GM03348 (cell line): ENCODE data around the gene ZNF439.
A peak's percentile ranks its signal among the peaks of the same experiment; 100 is the strongest.
"Not testable (repeated sequence)": the region's sequence is repeated elsewhere in the genome, so short reads cannot be mapped to it uniquely, and the experiment has no call there.

Source experiments
- DNase-seq: peaks from one replicate; pipeline ENCODE4 v3.0.0; 2012; ENCODE audit warnings: low spot score

Gene ZNF439

DNA sequence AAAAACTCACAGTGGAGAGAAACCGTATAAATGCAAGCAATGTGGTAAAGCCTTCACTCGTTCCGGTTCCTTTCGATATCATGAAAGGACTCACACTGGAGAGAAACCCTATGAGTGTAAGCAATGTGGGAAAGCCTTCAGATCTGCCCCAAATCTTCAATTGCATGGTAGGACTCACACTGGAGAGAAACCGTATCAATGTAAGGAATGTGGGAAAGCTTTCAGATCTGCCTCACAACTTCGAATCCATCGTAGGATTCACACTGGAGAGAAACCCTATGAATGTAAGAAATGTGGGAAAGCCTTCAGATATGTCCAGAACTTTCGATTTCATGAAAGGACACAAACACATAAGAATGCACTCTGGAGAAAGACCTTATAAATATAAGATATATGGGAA is 19.7 kb downstream of the ZNF439 start:
- DNase-seq: no peak

DNA sequence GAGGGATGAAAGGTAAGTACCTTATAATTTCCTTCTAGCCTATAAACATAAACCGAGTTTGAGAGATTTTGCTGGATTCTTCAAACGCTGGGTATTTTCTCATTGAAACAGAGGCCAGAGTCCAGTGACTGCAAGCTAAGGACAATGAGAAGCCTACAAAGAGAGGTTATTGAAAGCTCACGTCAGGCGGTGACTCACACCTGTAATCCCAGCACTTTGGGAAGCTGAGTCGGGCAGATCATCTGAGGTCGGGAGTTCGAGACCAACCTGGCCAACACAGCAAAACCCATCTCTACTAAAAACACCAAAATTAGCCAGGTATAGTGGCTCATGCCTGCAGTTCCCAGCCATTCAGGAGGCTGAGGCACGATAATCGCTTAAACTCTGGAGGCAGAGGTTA is 24.1 kb downstream of the ZNF439 start:
- DNase-seq: no peak

DNA sequence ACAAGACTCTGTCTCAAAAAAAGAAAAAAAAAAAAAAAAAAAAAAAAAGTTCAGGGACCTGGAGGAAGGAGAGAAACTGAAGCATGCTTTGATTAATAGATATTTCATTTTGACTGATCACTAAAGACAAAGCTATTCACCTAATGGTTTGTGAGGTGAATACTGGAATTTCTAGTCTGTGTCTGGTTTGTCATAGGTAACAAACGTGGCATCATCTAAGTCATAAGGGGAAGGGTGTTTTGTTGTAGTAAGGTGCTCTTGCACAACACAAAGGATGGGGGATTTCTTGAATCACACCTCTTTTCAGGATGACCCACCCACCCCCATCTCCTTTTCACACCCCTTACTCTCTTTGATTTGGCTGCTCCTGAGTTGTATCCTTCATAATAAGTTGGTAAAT is 25.2 kb downstream of the ZNF439 start:
- no peak for DNase-seq

DNA sequence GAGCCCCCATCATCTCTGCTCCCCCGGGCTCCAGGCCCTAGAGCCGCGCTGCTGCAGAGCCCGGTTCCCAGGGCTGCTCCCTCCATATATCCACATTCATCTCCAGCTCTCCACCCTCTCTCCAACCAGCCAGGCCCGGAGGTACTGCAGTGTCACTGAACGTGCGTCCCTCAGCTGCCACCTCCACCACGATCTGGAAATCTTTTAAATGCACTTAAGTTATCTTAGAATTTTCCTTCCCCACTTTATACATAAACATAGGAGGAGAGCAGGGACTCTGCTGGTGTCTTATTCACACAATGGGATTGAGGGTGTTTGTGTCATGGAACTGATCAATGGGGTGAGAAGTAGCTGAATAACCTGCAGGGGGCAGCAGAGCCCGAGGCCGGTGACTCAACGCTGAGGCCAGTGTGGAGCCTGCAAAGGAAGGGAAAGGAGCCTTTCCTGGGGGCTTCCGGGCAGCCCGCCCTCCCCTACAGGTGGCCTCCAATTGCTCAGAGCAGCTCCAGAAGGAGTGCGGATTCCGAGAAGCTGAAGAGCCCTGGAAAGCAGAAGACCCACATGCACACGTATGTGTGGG is 31.3 kb downstream of the ZNF439 start:
- DNase-seq: peak; percentile 9

DNA sequence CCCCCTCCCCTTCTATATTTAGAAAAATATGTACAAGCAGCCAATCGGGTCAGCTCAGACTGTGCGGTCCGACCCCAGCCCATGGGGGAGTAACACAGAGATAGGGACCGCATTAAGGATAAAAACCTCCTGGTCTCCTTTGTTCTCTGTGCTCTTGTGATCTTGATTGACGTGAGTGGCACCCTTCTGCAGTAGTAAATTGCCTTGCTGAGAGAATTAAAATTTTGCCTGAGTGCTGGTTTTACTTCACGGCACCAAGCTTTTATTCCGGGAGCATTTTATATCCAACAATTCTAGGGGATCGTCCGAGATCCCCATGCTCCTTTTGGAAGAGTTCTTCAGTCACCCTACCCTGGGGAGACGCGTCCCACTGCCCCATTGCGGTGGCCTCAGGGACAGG is 32.1 kb downstream of the ZNF439 start:
- DNase-seq: no peak

DNA sequence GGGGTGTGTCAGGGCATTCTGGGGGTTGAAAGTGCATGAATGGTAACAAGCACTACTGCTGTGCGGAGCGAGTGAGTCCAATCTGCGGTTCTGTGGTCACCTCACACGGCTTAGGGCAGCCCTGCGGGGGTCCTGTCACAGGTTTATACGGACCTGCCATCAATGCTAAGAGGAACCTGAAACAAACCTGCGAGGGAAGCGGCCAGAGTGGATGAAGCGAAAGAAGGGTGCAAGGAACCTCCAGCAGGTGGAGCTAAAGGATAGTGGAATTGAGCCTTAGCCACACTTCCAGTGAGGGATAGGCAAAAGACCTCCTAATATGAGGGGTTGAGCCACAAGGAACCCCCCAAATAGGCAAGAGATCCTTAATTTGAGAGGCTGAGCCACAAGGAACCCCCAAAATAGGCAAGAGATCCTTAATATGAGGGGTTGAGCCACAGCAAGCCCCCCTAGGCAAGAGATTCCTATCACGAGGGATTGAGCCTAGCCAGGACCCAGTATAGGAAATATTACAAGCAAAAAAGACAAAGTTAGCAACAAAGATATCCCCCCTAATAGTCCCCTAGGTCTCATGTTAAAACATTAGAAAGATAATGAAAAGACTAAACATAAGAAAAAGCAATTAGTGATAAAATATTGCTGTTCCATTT is 32.8 kb downstream of the ZNF439 start:
- DNase-seq: peak; percentile 83

DNA sequence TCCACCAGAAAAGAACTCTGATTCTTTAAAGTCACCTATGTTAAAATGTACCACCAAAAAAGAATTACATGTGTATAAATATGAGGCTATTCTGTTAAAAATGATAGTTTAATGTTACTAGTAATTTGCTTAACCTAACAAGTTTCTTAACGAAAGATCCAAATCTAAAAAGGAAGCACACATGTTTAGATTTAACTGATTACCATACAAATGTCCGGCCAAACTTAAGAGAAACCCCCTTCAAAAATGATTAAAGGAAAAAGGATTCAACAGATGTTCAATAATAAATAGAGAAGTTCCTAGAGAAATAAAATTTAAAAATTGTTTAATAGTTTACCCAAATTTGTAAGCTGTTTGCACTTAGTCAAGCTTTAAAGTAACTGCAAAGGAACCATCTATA is 34.1 kb downstream of the ZNF439 start:
- no peak for DNase-seq

DNA sequence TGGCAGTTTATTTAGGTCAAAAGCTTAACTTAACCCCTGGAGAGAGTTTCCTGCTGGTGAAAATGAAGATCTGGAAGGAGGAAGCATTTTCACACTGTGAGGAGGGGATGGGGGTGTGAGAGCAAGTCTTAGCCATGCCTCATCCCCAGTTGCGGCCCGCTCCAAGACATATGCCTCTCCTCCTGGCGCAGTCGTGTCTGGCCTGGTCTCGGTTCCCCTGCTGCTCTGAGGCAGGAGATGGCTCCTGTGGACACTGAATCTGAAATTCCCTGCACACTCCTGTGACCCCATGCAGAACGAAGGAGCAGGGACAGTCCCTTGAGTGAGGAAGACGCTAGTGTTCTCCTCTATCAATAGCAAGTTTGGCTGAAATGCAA is 38.7 kb downstream of the ZNF439 start:
- peak; percentile 27 for DNase-seq

DNA sequence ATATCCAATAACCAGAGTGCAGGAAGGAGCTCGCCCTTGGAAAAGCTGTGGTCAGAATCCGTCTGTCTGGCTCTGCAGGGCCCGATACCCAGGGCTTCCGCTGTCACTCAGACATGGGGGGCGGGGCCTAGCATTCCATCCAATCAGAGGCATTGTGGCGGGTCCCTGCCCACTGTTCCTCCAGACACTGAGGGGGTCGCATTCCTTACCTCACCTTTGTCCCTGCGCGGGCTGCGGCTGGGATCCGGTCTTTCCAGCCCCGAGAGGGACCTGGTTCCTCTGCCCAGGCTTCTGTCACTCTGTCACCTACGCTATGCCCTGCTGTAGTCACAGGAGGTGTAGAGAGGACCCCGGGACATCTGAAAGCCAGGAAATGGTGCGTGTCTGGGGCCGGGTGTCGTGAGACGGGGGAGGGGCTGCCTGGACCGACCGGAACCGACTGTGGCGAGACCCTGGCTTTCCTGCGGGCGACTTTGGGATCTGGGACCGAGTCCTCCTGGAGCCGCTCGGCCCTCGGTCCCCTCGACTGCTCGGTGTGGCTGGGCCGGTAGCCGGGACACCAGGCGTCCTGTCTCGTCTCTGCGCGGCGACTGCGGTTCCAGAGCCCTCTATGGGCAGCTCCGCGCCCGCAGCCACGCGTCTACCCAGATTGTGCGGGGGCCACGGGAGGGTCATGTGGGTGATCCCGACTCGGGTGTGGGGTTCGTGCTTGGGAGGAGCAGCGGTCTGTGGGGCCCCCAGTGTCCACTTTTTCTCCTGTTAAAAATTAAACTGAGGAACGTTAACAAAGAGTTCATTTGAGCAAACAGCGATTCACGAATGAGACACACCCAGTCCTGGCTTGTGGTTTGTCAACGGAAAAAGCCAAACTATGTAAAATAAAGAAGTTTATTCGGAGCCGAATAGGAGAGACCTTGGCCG is 39.3 kb downstream of the ZNF439 start, which contains the start of gene ZNF69:
Gene ZNF69, plus strand, starts transcription at position 172 of the 921 bp plus-strand sequence. Its CDS starts 142 bp downstream, at position 314.
- DNase-seq: peak; percentile 95

DNA sequence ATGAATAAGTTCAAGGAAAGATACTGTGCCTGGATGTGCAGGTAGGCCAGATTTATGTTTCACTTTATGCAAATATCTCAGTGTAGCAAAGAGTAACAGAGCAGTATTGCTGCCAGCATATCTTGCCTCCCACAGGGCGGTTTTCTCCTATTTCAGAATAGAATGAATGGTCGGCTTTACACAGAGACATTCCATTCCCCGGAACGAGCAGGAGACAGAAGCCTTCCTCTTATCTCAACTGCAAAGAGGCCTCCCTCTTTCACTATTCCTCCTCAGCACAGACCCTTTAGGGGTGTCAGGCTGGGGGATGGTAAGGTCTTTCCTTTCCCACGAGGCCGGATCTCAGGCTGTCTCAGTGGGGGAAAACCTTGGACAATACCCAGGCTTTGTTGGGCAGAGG is 41.4 kb downstream of the ZNF439 start:
- DNase-seq: not testable (repeated sequence)

DNA sequence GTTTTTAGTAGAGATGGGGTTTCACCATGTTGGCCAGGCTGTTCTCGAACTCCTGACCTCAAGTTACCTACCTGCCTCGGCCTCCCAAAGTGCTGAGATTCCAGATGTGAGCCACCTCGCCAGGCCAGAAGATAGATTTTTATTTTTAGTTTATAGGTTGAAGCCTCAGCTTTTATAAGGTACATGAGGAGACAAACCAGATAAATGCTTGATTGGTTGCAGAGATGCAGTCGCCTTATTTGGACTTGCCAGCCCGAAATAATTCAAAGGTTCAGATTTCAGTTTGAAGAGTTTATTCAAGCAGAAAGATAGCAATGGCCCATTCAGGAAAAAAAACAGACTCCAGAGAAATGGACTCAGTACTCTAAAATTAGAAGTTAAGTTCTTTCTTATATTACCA is 42.1 kb downstream of the ZNF439 start:
- DNase-seq: no peak

DNA sequence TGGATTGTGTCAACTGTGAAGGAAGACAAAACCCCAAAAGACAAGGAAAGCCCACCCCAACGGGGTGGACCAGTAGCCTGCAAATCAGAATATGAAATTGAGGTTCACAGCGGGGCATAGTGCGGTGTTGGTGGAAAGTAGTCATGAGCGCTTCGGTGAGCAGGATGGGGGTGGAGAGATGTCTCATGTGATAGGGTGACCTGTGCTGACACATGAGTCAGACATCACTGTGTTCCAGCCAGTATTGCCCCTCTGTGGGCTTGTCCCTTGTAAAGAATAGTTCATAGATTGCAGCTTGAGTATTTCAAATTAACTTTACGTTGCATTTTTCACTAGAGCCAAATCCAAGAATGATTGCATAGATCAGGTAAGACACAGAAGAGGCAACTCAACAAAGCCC is 46.3 kb downstream of the ZNF439 start:
- no peak for DNase-seq

DNA sequence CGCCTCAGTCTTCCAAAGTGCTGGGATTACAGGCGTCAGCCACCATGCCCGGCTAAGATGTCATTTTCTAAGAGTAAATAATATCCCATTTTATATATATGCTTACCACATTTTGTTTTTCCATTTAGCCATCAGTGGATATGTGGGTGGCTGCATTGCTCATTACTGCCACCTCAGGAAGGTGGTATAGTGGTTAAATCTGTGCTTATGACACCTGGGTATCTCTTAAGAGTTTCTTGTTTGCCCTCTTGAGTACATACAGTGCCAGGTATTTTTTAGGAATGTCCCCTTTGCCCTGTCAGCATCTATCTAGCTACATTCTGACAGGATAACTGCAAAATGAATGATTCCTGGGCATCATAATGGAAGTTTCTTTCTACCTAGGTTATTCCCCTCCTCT is 53.7 kb downstream of the ZNF439 start:
- DNase-seq: no peak

DNA sequence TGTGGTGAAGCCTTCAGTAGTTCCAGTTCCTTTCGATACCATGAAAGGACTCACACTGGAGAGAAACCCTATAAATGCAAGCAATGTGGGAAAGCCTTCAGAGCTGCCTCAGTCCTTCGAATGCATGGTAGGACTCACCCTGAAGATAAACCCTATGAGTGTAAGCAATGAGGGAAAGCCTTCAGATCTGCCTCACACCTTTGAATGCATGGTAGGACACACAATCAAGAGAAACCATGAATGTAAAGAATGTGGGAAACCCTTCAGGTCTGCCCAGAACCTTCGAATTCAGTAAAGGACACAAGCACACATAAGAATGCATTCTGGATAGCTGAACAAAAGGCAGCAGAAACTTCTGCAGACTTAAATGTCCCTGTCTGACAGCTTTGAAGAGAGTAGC is 57.4 kb downstream of the ZNF439 start:
- no peak for DNase-seq

DNA sequence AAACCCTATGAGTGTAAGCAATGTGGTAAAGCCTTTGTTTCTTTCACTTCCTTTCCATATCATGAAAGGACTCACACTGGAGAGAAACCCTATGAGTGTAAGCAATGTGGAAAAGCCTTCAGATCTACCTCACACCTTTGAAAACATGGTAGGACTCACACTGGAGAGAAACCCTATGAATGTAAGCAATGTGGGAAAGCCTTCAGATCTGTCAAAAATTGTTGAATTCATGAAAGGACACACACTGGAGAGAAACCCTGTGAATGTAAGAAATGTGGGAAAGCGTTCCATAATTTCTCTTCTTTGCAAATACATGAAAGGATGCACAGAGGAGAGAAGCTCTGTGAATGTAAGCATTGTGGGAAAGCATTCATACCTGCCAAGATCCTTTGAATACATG is 63.4 kb downstream of the ZNF439 start:
- not testable (repeated sequence) for DNase-seq

DNA sequence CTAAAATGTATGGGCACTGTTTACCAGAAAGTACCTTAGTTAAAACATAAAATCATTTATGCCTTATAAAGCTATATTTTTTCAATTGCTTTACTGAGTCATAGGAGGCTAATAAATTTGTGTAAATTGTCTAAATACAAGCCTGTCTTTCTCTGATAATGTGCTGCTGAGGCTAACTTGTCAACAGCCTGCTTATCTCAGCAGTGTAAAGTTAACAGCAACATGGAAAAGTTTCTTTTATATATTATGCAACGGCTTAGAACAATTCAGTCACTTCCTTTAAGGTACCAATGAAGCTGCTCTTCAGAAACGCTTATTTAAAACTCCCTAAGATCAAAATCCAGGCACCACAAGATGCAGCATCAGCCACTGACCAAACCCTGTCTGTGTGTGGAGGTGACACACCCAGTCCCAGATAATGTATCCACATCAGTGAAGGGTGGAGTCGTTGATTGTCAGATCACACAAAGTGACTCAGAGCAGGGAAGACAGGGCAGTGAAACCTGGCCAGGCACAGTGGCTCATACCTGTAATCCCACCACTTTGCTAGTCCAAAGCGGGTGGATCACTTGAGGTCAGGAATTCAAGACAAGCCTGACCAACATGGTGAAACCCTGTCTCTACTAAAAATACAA is 66.0 kb downstream of the ZNF439 start:
- not testable (repeated sequence) for DNase-seq
